B cell (primary cell): Measurements from ENCODE around the gene EMX2.

ENCODE experiments used
- CTCF ChIP-seq: fragments of 200-600 bp; IDR thresholded peaks from one replicate; pipeline ENCODE4 v1.8.0; 2022; ENCODE audit warnings: antibody characterized with exemption, mild to moderate bottlenecking
- EZH2 ChIP-seq: IDR thresholded peaks from 2 replicates; pipeline ENCODE4 v1.6.1; 2012; ENCODE audit warnings: borderline replicate concordance, low read depth, mild to moderate bottlenecking, moderate library complexity, low read length; ENCODE audit not compliant: insufficient read depth, poor library complexity, severe bottlenecking

- no peak for TF ChIP-seq CTCF
- no peak for TF ChIP-seq EZH2
Measured at GRCh38 chr10:117553142-117553814, 10.7 kb downstream of the EMX2 start.
